Embryonic facial prominence (tissue), 1 donor: ENCODE measurements around the gene DOCK2.

Experiments
- DNase-seq: peaks from one replicate; pipeline ENCODE4 v3.0.0-alpha.2; 2016; ENCODE audit errors: extremely low spot score

Gene DOCK2

GRCh38 chr5:170126061-170126460 is 489.0 kb downstream of the DOCK2 start:
- no peak for DNase-seq

- no peak for DNase-seq
These were observed 489.6 kb downstream of the DOCK2 start for GRCh38 chr5:170126626-170127025.

GRCh38 chr5:170131235-170131634 is 494.2 kb downstream of the DOCK2 start:
- DNase-seq = no peak

- DNase-seq = no peak
These were observed 495.3 kb downstream of the DOCK2 start for GRCh38 chr5:170132269-170132975.
